DOHH2 (cell line): ENCODE data around the gene CDC5L.

ENCODE experiments used
- H3F3A ChIP-seq: fragments of 200-600 bp; sonication (generic), shearing (Covaris generic); 2 replicates; pipeline ENCODE4 v1.6.0; 2016; ENCODE audit warnings: antibody characterized with exemption, mild to moderate bottlenecking; ENCODE audit not compliant: control insufficient read depth, insufficient read depth
- H3K27ac ChIP-seq: fragments of 200-600 bp; sonication (generic); 2 replicates; pipeline ENCODE4 v1.5.1; 2014; ENCODE audit warnings: low read depth, mild to moderate bottlenecking, low read length, moderate library complexity
- H3K27me3 ChIP-seq: fragments of 200-600 bp; sonication (generic); 2 replicates; pipeline ENCODE4 v1.6.1; 2014; ENCODE audit warnings: mild to moderate bottlenecking, low read length, mixed read lengths; ENCODE audit not compliant: control insufficient read depth
- H3K36me3 ChIP-seq: fragments of 200-600 bp; sonication (generic); 2 replicates; pipeline ENCODE4 v1.6.1; 2014; ENCODE audit warnings: mild to moderate bottlenecking, low read length, moderate library complexity, mixed read lengths; ENCODE audit not compliant: control insufficient read depth
- H3K4me1 ChIP-seq: fragments of 200-600 bp; sonication (generic); 2 replicates; pipeline ENCODE4 v1.6.1; 2014; ENCODE audit warnings: mild to moderate bottlenecking, low read length, mixed read lengths; ENCODE audit not compliant: control insufficient read depth
- H3K4me2 ChIP-seq: fragments of 200-600 bp; sonication (generic); 2 replicates; pipeline ENCODE4 v1.6.0; 2014; ENCODE audit warnings: mild to moderate bottlenecking, low read length, moderate library complexity
- H3K4me3 ChIP-seq: fragments of 200-600 bp; sonication (generic); 2 replicates; pipeline ENCODE4 v1.5.1; 2014; ENCODE audit warnings: mild to moderate bottlenecking, low read length, mixed read lengths
- H3K79me2 ChIP-seq: fragments of 200-600 bp; sonication (generic); 2 replicates; pipeline ENCODE4 v1.6.1; 2014; ENCODE audit warnings: mild to moderate bottlenecking, low read length, mixed read lengths; ENCODE audit not compliant: control insufficient read depth
- H3K9me2 ChIP-seq: fragments of 200-600 bp; sonication (generic); replicated peaks from 2 replicates; pipeline ENCODE4 v1.6.1; 2014; ENCODE audit warnings: mild to moderate bottlenecking, low read length, mixed read lengths; ENCODE audit not compliant: control insufficient read depth
- H3K9me3 ChIP-seq: fragments of 200-600 bp; sonication (generic); 2 replicates; pipeline ENCODE4 v1.6.1; 2014; ENCODE audit warnings: antibody characterized with exemption, low read length, mixed read lengths; ENCODE audit not compliant: control insufficient read depth, insufficient read depth
- H4K20me1 ChIP-seq: fragments of 200-600 bp; sonication (generic); 2 replicates; pipeline ENCODE4 v1.6.0; 2014; ENCODE audit warnings: low read depth, mild to moderate bottlenecking, antibody characterized with exemption, low read length, moderate library complexity; ENCODE audit not compliant: control insufficient read depth, insufficient read depth
- CTCF ChIP-seq: fragments of 200-600 bp; sonication (generic); IDR thresholded peaks from one replicate; pipeline ENCODE4 v1.5.1; 2014; ENCODE audit warnings: antibody characterized with exemption, mild to moderate bottlenecking, low read depth, low read length; ENCODE audit not compliant: poor library complexity, severe bottlenecking
- EZH2phosphoT487 ChIP-seq: fragments of 200-600 bp; sonication (generic); IDR thresholded peaks from 2 replicates; pipeline ENCODE4 v1.6.1; 2017; ENCODE audit warnings: borderline replicate concordance, mild to moderate bottlenecking, antibody characterized with exemption, low read length, moderate library complexity, mixed read lengths

The CDC5L gene

DNA sequence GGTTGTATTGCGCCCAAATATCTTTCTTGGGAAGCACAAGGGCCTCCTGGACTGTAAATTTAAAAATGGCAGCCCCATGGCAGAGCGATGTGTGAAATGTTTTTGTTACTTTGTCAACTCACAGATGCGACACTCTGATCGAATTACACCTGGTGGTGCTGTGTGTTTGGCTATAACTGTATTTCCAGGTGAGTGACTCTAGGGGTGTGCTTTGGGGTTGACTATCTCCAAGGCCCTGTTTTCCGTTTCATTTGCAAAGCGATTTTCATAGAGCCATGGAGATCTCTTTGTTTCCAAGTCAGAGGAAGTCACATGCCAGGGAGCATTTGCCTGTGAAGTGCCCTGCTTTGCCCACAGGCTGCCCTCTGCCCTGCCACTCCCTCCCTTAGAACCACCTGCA is 93.5 kb downstream of the CDC5L start:
- Histone ChIP-seq H3K79me2 (no peaks in the 10 kb centered on the region), H4K20me1 (no peaks in the 10 kb centered on the region), H3K36me3 (no peaks in the 10 kb centered on the region), H3F3A (no peaks in the 10 kb centered on the region), H3K4me1 (no peaks in the 10 kb centered on the region), H3K27me3 (no peaks in the 10 kb centered on the region), H3K4me3 (no peak overlapping the region), H3K9me2 (no peaks in the 10 kb centered on the region), H3K4me2 (no peak overlapping the region), H3K27ac (no peak overlapping the region), H3K9me3 (no peaks in the 10 kb centered on the region)
- TF ChIP-seq EZH2phosphoT487 (no peak), CTCF (no peak)

DNA sequence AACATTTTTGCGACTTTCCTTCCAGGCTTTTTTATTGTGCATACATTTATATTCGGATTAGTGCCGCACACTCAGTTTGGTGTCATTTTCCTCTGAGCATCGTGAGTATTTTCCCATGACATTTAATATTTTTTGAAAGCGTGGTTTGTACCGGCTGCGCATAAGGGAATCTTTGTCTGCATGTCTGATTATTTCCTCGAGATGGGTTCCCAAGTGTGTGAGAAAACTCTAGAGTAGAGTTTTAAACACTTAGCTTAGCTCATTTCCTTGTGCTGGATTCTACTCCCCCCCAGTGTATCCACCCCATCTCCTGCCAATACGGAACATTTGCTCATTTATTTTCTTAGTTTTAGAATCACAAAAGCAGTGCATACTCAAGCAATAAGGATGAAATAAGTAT is 94.3 kb downstream of the CDC5L start:
- no peaks in the 10 kb centered on the region for H3K4me1 ChIP-seq
- no peak overlapping the region for H3K4me2 ChIP-seq
- TF ChIP-seq CTCF (no peak), EZH2phosphoT487 (no peak)
- no peaks in the 10 kb centered on the region for H3K9me3 ChIP-seq
- H3K4me3 ChIP-seq: no peak overlapping the region
- no peaks in the 10 kb centered on the region for H3K36me3 ChIP-seq
- no peaks in the 10 kb centered on the region for H3F3A ChIP-seq
- no peaks in the 10 kb centered on the region for H4K20me1 ChIP-seq
- no peaks in the 10 kb centered on the region for H3K27me3 ChIP-seq
- no peaks in the 10 kb centered on the region for H3K79me2 ChIP-seq
- no peak overlapping the region for H3K27ac ChIP-seq
- H3K9me2 ChIP-seq: no peaks in the 10 kb centered on the region

DNA sequence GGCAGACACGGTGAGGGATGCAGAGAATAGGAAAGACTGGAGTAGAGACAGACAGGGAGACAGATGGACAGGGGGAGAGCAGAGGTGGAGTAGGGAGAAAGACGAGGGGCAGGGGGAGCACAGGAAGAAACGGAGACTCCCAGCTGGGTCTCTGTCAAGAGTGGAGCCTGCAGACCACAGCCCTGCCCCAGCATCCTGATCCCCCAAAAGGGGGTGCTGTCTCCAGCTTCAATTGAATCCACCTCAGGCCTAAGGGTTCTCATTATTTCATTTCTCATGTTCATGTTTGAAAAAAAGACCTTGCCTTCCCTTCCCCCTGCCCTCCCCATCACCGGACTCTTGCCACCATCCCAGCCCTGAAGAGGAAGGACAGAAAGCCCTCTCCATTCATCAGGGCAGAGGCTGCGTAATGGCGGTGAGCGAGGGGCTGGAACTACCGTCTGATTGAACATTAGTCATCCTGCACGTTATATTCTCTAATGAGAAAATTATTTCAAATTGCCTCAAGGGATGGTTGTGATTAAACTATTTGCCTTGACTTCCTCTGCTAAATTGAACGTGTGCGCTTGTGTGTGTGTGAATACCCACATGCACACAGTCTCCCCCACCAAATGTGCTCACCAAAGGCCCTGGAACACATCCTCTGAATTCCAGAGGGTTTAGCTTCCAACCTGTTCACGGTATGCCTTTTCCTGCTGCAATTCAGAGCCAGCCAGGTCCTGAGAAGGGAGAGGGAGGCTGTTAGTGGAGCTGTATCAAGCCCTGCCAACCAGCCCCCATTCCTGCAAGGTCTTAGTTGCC is 98.3 kb downstream of the CDC5L start:
- TF ChIP-seq CTCF (no peak), EZH2phosphoT487 (no peak)
- Histone ChIP-seq H3K36me3 (no peaks in the 10 kb centered on the region), H3K79me2 (no peaks in the 10 kb centered on the region), H3K4me3 (no peak overlapping the region), H3K27me3 (no peaks in the 10 kb centered on the region), H3K27ac (no peak overlapping the region), H4K20me1 (no peaks in the 10 kb centered on the region), H3K4me2 (no peak overlapping the region), H3F3A (no peaks in the 10 kb centered on the region), H3K9me3 (no peaks in the 10 kb centered on the region), H3K9me2 (no peaks in the 10 kb centered on the region), H3K4me1 (no peaks in the 10 kb centered on the region)
